SU-DHL-6 (cell line): Measurements from ENCODE around the gene TET2.

Source experiments
- H2AFZ ChIP-seq: fragments of 200-600 bp; sonication (generic); 2 replicates; pipeline ENCODE4 v1.6.1; 2014; ENCODE audit warnings: low read depth, mild to moderate bottlenecking, moderate library complexity, mixed read lengths, antibody characterized with exemption, low read length; ENCODE audit not compliant: severe bottlenecking
- H3F3A ChIP-seq: fragments of 200-600 bp; shearing (Covaris generic); 2 replicates; pipeline ENCODE4 v1.6.0; 2016; ENCODE audit warnings: antibody characterized with exemption, mild to moderate bottlenecking; ENCODE audit not compliant: insufficient read depth
- H3K27ac ChIP-seq: fragments of 200-600 bp; sonication (generic); 2 replicates; pipeline ENCODE4 v1.5.1; 2016; ENCODE audit warnings: low read depth, mild to moderate bottlenecking, low read length, moderate library complexity, mixed read lengths
- H3K27me3 ChIP-seq: fragments of 200-600 bp; sonication (generic), shearing (Covaris generic); 2 replicates; pipeline ENCODE4 v1.6.0; 2014; ENCODE audit warnings: mild to moderate bottlenecking, low read length
- H3K36me3 ChIP-seq: fragments of 200-600 bp; sonication (generic); 2 replicates; pipeline ENCODE4 v1.6.1; 2014; ENCODE audit warnings: mild to moderate bottlenecking, low read length, mixed read lengths
- H3K4me2 ChIP-seq: fragments of 300-600, 200-600 bp; shearing (Covaris generic), sonication (generic); 2 replicates; pipeline ENCODE4 v1.6.0; 2014; ENCODE audit warnings: low read length, low read depth, mild to moderate bottlenecking; ENCODE audit not compliant: poor library complexity, severe bottlenecking
- H3K4me3 ChIP-seq: fragments of 200-600 bp; sonication (generic); 2 replicates; pipeline ENCODE4 v1.5.1; 2014; ENCODE audit warnings: antibody characterized with exemption, low read length, mild to moderate bottlenecking, mixed read lengths; ENCODE audit not compliant: insufficient read depth, poor library complexity, severe bottlenecking
- H3K79me2 ChIP-seq: fragments of 200-600 bp; sonication (generic); 2 replicates; pipeline ENCODE4 v1.6.1; 2014; ENCODE audit warnings: mild to moderate bottlenecking, low read length, moderate library complexity; ENCODE audit not compliant: insufficient read depth
- H3K9ac ChIP-seq: fragments of 200-600 bp; sonication (generic); 2 replicates; pipeline ENCODE4 v1.7.0; 2014; ENCODE audit warnings: mild to moderate bottlenecking, low read length
- H3K9me2 ChIP-seq: fragments of 200-600 bp; sonication (generic); replicated peaks from 2 replicates; pipeline ENCODE4 v1.6.1; 2014; ENCODE audit warnings: low read length; ENCODE audit not compliant: insufficient read depth
- H3K9me3 ChIP-seq: fragments of 200-600 bp; sonication (generic); 2 replicates; pipeline ENCODE4 v1.6.1; 2014; ENCODE audit warnings: low read length, mixed read lengths; ENCODE audit not compliant: insufficient read depth
- H4K20me1 ChIP-seq: fragments of 200-600 bp; sonication (generic); 2 replicates; pipeline ENCODE4 v1.6.1; 2014; ENCODE audit warnings: low read depth, mild to moderate bottlenecking, antibody characterized with exemption, low read length, moderate library complexity, mixed read lengths
- CTCF ChIP-seq: fragments of 200-600 bp; sonication (generic); IDR thresholded peaks from one replicate; pipeline ENCODE4 v1.5.1; 2017; ENCODE audit warnings: antibody characterized with exemption, mild to moderate bottlenecking, low read length, moderate library complexity; ENCODE audit not compliant: insufficient read depth, poor library complexity, severe bottlenecking
- EZH2phosphoT487 ChIP-seq: fragments of 200-600 bp; sonication (generic), shearing (Covaris generic); conservative IDR thresholded peaks from 2 replicates; pipeline ENCODE4 v1.6.1; 2018; ENCODE audit warnings: mild to moderate bottlenecking, antibody characterized with exemption, low read length, moderate library complexity, mixed read lengths

The TET2 gene

GRCh38 chr4:105192474-105192873 lies 45.8 kb downstream of the TET2 start:
- no peaks in the 10 kb centered on the region for H3F3A ChIP-seq
- no peaks in the 10 kb centered on the region for H3K9me2 ChIP-seq
- H3K4me3 ChIP-seq = no peak overlapping the region
- H3K27me3 ChIP-seq = no peaks in the 10 kb centered on the region
- no peak overlapping the region for H3K4me2 ChIP-seq
- H3K79me2 ChIP-seq = no peaks in the 10 kb centered on the region
- H3K27ac ChIP-seq = no peak overlapping the region
- no peak overlapping the region for H3K9ac ChIP-seq
- no peak overlapping the region for H2AFZ ChIP-seq
- H3K9me3 ChIP-seq = no peaks in the 10 kb centered on the region
- no peaks in the 10 kb centered on the region for H3K36me3 ChIP-seq
- no peaks in the 10 kb centered on the region for H4K20me1 ChIP-seq
- no peak for TF ChIP-seq EZH2phosphoT487
- TF ChIP-seq CTCF = no peak

- Histone ChIP-seq H3K36me3 (no peaks in the 10 kb centered on the region), H2AFZ (no peak overlapping the region), H3K27ac (no peak overlapping the region), H3F3A (no peaks in the 10 kb centered on the region), H3K9me2 (no peaks in the 10 kb centered on the region), H3K79me2 (no peaks in the 10 kb centered on the region), H3K27me3 (no peaks in the 10 kb centered on the region), H3K4me3 (no peak overlapping the region), H3K4me2 (no peak overlapping the region), H4K20me1 (no peaks in the 10 kb centered on the region), H3K9ac (no peak overlapping the region), H3K9me3 (no peaks in the 10 kb centered on the region)
- no peak for TF ChIP-seq CTCF
- TF ChIP-seq EZH2phosphoT487 = no peak
These were observed 46.2 kb downstream of the TET2 start for GRCh38 chr4:105192910-105193309.

GRCh38 chr4:105193536-105193935 lies 46.9 kb downstream of the TET2 start:
- H3K79me2 ChIP-seq = no peaks in the 10 kb centered on the region
- H2AFZ ChIP-seq = no peak overlapping the region
- no peaks in the 10 kb centered on the region for H3K9me2 ChIP-seq
- H3K4me2 ChIP-seq = no peak overlapping the region
- H3K36me3 ChIP-seq = no peaks in the 10 kb centered on the region
- H3K4me3 ChIP-seq = no peak overlapping the region
- H4K20me1 ChIP-seq = no peaks in the 10 kb centered on the region
- H3K27ac ChIP-seq = no peak overlapping the region
- no peaks in the 10 kb centered on the region for H3K9me3 ChIP-seq
- no peaks in the 10 kb centered on the region for H3K27me3 ChIP-seq
- H3K9ac ChIP-seq = no peak overlapping the region
- no peaks in the 10 kb centered on the region for H3F3A ChIP-seq
- TF ChIP-seq CTCF (no peak), EZH2phosphoT487 (no peak)
